Smooth muscle cell (in vitro differentiated cells): ENCODE data around the gene TMEM125. TPM values are rescaled to one million over a fixed set of nuclear protein-coding genes. Genes with fewer than 3 reads are reported as not detected.

ENCODE experiments used
- DNase-seq: peaks from one replicate; lab custom pipeline; 2025; ENCODE audit not compliant: unreplicated experiment; lab: John Stamatoyannopoulos, UW
- H2AFZ ChIP-seq: fragments of 200-600 bp; sonication (generic); 2 replicates; pipeline ENCODE4 v1.6.0; 2016; ENCODE audit warnings: antibody characterized with exemption, low read depth, mild to moderate bottlenecking
- H3F3A ChIP-seq: fragments of 200-600 bp; sonication (generic); 2 replicates; pipeline ENCODE4 v1.6.0; 2017; ENCODE audit warnings: antibody characterized with exemption, low read depth
- H3K27ac ChIP-seq: fragments of 200-600 bp; sonication (generic); 2 replicates; pipeline ENCODE4 v1.5.1; 2016; ENCODE audit warnings: low read depth, mild to moderate bottlenecking
- H3K27me3 ChIP-seq: fragments of 200-600 bp; sonication (generic); 2 replicates; pipeline ENCODE4 v1.6.1; 2016; ENCODE audit warnings: low read depth, mild to moderate bottlenecking
- H3K36me3 ChIP-seq: fragments of 200-600 bp; sonication (generic); 2 replicates; pipeline ENCODE4 v1.5.1; 2016; ENCODE audit warnings: low read depth
- H3K4me1 ChIP-seq: fragments of 200-600 bp; sonication (generic); 2 replicates; pipeline ENCODE4 v1.5.1; 2016; ENCODE audit warnings: low read depth
- H3K4me2 ChIP-seq: fragments of 200-600 bp; sonication (generic); 2 replicates; pipeline ENCODE4 v1.6.0; 2016; ENCODE audit warnings: mild to moderate bottlenecking
- H3K4me3 ChIP-seq: fragments of 200-600 bp; sonication (generic); 2 replicates; pipeline ENCODE4 v1.5.1; 2016; ENCODE audit warnings: mild to moderate bottlenecking
- H3K79me2 ChIP-seq: fragments of 200-600 bp; sonication (generic); 2 replicates; pipeline ENCODE4 v1.6.0; 2016; ENCODE audit warnings: low read depth, mild to moderate bottlenecking
- H3K9ac ChIP-seq: fragments of 200-600 bp; sonication (generic); 2 replicates; pipeline ENCODE4 v1.6.0; 2016; ENCODE audit warnings: low read depth
- H3K9me3 ChIP-seq: fragments of 200-600 bp; sonication (generic); replicated peaks from 2 replicates; pipeline ENCODE4 v1.5.1; 2016; ENCODE audit warnings: low read depth
- H4K20me1 ChIP-seq: fragments of 200-600 bp; sonication (generic); 2 replicates; pipeline ENCODE4 v1.6.0; 2016; ENCODE audit warnings: low read depth
- CTCF ChIP-seq: fragments of 200-600 bp; sonication (generic); IDR thresholded peaks from 2 replicates; pipeline ENCODE4 v1.5.1; 2017; ENCODE audit warnings: borderline replicate concordance, mild to moderate bottlenecking, antibody characterized with exemption; ENCODE audit not compliant: insufficient read depth, poor library complexity, severe bottlenecking
- WGBS: methylation state at CpG from one replicate; pipeline ENCODE4 v1.1.7; 2016; ENCODE audit warnings: low lambda C conversion rate; 5-methylcytosine and 5-hydroxymethylcytosine counted together
- polyA plus RNA-seq: library from polyadenylated mRNA; unstranded; fragments of >200 nt; fragmentation: Nextera tagmentation; extraction: Ambion mirVana; gene quantifications from 2 replicates; pipeline ENCODE4 v1.2.1, GENCODE V29; 2016
- total RNA-seq: library from RNA; depleted of rRNA; stranded (reverse); fragments of >200 nt; gene quantifications from 2 replicates; pipeline ENCODE4 v1.2.3, GENCODE V29; 2014

TMEM125 gene
- total and polyA plus RNA-seq, 2 experiments from 2014 or later: 1.4 to 4.2 TPM

GRCh38 chr1:43285269-43285990 lies 15.6 kb downstream of the TMEM125 start, which contains the start of gene C1orf210:
Gene C1orf210, minus strand, starts transcription at chr1:43285581. Its CDS starts 2,311 bp downstream, at chr1:43283270.
- Histone ChIP-seq H3K36me3 (no peaks in the 10 kb centered on the region), H3K4me1 (no peaks in the 10 kb centered on the region), H3K27ac (no peak within 1 kb of the TSS), H3K4me3 (peak within 1 kb of the TSS; percentile 48), H3K79me2 (no peaks in the 10 kb centered on the region), H3F3A (no peaks in the 10 kb centered on the region), H4K20me1 (no peaks in the 10 kb centered on the region), H3K9ac (no peak within 1 kb of the TSS), H3K27me3 (no peaks in the 10 kb centered on the region), H2AFZ (no peak within 1 kb of the TSS), H3K9me3 (no peaks in the 10 kb centered on the region), H3K4me2 (peak within 1 kb of the TSS; percentile 58)
- DNase-seq: no peak
- TF ChIP-seq CTCF: peak; percentile 20
- WGBS: 28% methylated on average over 19 of the region's 19 CpGs

DNA sequence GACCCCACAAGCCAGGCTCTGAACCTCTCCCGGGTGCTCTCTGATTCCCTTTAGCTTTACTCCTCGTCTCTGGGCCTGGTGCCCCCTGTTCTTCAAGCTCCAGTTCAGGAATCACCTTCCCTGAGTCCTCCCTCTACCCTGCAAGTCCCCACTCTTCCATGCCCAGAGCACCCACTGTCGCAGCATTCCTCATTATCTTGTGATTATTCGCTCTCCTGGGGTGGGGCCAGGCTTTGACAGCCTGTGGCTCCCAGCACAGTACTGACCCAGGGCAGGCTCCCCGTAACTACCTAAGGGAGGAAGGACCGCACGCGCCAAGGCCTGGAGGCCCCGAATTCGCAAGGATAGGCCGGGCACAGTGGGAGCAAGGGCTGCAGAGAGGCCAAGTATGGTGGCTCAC lies 16.3 kb downstream of the TMEM125 start:
- Histone ChIP-seq H3K36me3 (no peaks in the 10 kb centered on the region), H3K9ac (no peak overlapping the region), H3K4me3 (no peak overlapping the region), H3K27me3 (no peaks in the 10 kb centered on the region), H3K9me3 (no peaks in the 10 kb centered on the region), H3K4me1 (no peaks in the 10 kb centered on the region), H4K20me1 (no peaks in the 10 kb centered on the region), H3F3A (no peaks in the 10 kb centered on the region), H2AFZ (no peak overlapping the region), H3K27ac (no peak overlapping the region), H3K4me2 (no peak overlapping the region), H3K79me2 (no peaks in the 10 kb centered on the region)
- 91% methylated on average over 11 of the region's 11 CpGs for WGBS
- no peak for TF ChIP-seq CTCF
- no peak for DNase-seq

GRCh38 chr1:43286533-43286932 lies 16.8 kb downstream of the TMEM125 start:
- no peaks in the 10 kb centered on the region for H3F3A ChIP-seq
- H3K9ac ChIP-seq: no peak overlapping the region
- H3K4me2 ChIP-seq: no peak overlapping the region
- no peaks in the 10 kb centered on the region for H3K27me3 ChIP-seq
- WGBS: 95% methylated on average over 5 of the region's 5 CpGs
- no peaks in the 10 kb centered on the region for H3K36me3 ChIP-seq
- no peaks in the 10 kb centered on the region for H4K20me1 ChIP-seq
- H3K9me3 ChIP-seq: no peaks in the 10 kb centered on the region
- H2AFZ ChIP-seq: no peak overlapping the region
- no peak overlapping the region for H3K27ac ChIP-seq
- no peak overlapping the region for H3K4me3 ChIP-seq
- no peaks in the 10 kb centered on the region for H3K79me2 ChIP-seq
- H3K4me1 ChIP-seq: no peaks in the 10 kb centered on the region
- no peak for TF ChIP-seq CTCF
- no peak for DNase-seq
